ENCODE results near the gene PCGF3. TPM values are rescaled to one million over a fixed set of nuclear protein-coding genes. Genes with fewer than 3 reads are reported as not detected.

Gene PCGF3
- total and polyA plus RNA-seq, 2 donors from 2014 or later: 21.7 to 59.6 TPM

DNA sequence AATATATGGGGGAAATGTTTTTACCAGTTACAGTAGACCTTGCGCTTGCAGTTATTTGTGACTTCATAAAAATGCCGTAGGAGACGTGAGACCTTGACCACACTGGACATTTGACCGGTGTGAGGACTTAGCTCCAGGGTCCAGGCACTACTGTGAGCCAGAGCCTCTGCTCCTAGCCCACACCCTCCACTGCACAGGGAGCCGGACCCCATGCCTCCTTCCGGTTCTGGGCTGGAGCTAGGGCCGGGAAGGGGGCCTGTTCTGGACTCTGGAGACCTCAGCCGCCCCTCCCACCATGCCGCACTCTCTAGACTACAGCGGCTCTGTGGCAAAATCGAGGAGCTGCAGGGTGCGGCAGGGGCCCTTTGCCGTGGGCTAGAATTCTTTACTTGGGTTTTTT, 5.3 kb downstream of the PCGF3 start:
- Histone ChIP-seq H3K27ac (ENCODE audit: low read depth in 2 of 2, low read length in 2 of 2) (no peak overlapping the region), H3K27me3 (ENCODE audit: control insufficient read depth, insufficient read depth, low read length) (no peaks in the 10 kb centered on the region), H3K36me3 (ENCODE audit: control insufficient read depth in 2 of 3, insufficient read depth in 3 of 3, low read length in 3 of 3) (no peaks in the 10 kb centered on the region), H3K9ac (ENCODE audit: low read length in 3 of 3) (no peak overlapping the region), H3K4me3 (ENCODE audit: low read length in 3 of 3) (no peak overlapping the region), H3K4me1 (ENCODE audit: control insufficient read depth in 2 of 3, insufficient read depth in 2 of 3, low read depth in 1 of 3, low read length in 3 of 3) (peaks cover 0 to 20% (median 0%) of the 10 kb centered on the region in 3 donors), H3K9me3 (ENCODE audit: control insufficient read depth in 2 of 3, insufficient read depth in 1 of 3, low read length in 3 of 3) (no peaks in the 10 kb centered on the region)
- DNase-seq (no peak), FAIRE-seq (no peak)
- TF ChIP-seq CTCF (IDR thresholded peaks at IDR 0.05; ENCODE audit: borderline replicate concordance, extremely low read depth, insufficient read depth): no peak
- intact Hi-C loops (cut with DNase I): no loop called here

- FAIRE-seq: no peak
- intact Hi-C loops (cut with DNase I): no loop called here
These were observed 6.5 kb downstream of the PCGF3 start for GRCh38 chr4:712093-712492.

GRCh38 chr4:712916-713632, 7.4 kb downstream of the PCGF3 start:
- H3K27ac ChIP-seq (ENCODE audit: low read depth in 2 of 2, low read length in 2 of 2): no peak overlapping the region
- DNase-seq: no peak
- H3K27me3 ChIP-seq (ENCODE audit: control insufficient read depth, insufficient read depth, low read length): no peaks in the 10 kb centered on the region
- intact Hi-C loops (cut with DNase I): no loop called here
- H3K9ac ChIP-seq (ENCODE audit: low read length in 3 of 3): no peak overlapping the region
- no peak overlapping the region for H3K4me3 ChIP-seq (ENCODE audit: low read length in 3 of 3)
- no peak for FAIRE-seq
- H3K4me1 ChIP-seq (ENCODE audit: control insufficient read depth in 2 of 3, insufficient read depth in 2 of 3, low read depth in 1 of 3, low read length in 3 of 3): peaks cover 0 to 14% (median 0%) of the 10 kb centered on the region in 3 donors
- no peaks in the 10 kb centered on the region for H3K9me3 ChIP-seq (ENCODE audit: control insufficient read depth in 2 of 3, insufficient read depth in 1 of 3, low read length in 3 of 3)
- TF ChIP-seq CTCF (IDR thresholded peaks at IDR 0.05; ENCODE audit: borderline replicate concordance, extremely low read depth, insufficient read depth): no peak
- no peaks in the 10 kb centered on the region for H3K36me3 ChIP-seq (ENCODE audit: control insufficient read depth in 2 of 3, insufficient read depth in 3 of 3, low read length in 3 of 3)

More at GRCh38 chr4:712093-712492, 6.5 kb downstream of the PCGF3 start:
- no peak for TF ChIP-seq CTCF (IDR thresholded peaks at IDR 0.05; ENCODE audit: borderline replicate concordance, extremely low read depth, insufficient read depth)
- Histone ChIP-seq H3K4me3 (ENCODE audit: low read length in 3 of 3) (no peak overlapping the region), H3K9me3 (ENCODE audit: control insufficient read depth in 2 of 3, insufficient read depth in 1 of 3, low read length in 3 of 3) (no peaks in the 10 kb centered on the region), H3K36me3 (ENCODE audit: control insufficient read depth in 2 of 3, insufficient read depth in 3 of 3, low read length in 3 of 3) (no peaks in the 10 kb centered on the region), H3K4me1 (ENCODE audit: control insufficient read depth in 2 of 3, insufficient read depth in 2 of 3, low read depth in 1 of 3, low read length in 3 of 3) (peaks cover 0 to 15% (median 0%) of the 10 kb centered on the region in 3 donors), H3K9ac (ENCODE audit: low read length in 3 of 3) (no peak overlapping the region), H3K27ac (ENCODE audit: low read depth in 2 of 2, low read length in 2 of 2) (no peak overlapping the region), H3K27me3 (ENCODE audit: control insufficient read depth, insufficient read depth, low read length) (no peaks in the 10 kb centered on the region)
- DNase-seq: no peak

Measured in kidney (tissue), 14 donors.